ENCODE results near the gene ZNF648.

Gene ZNF648, protein sequence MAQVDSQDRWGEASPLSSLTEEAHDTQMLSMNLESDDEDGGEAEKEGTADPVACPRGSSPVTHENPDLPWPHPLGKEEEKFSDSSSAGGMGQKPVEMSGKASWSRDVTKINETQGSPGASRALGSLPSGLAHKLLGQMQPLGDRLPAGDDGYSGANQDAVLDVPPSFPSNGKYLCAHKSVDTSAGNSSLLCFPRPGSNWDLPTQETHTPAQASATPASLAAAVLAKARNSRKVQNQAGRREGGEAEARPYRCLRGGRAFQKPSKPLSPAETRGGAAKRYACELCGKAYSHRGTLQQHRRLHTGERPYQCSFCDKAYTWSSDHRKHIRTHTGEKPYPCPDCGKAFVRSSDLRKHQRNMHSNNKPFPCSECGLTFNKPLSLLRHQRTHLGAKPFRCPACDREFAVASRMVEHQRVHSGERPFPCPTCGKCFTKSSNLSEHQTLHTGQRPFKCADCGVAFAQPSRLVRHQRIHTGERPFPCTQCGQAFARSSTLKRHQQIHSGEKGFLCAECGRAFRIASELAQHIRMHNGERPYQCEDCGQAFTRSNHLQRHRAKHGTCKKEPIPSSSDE

DNA sequence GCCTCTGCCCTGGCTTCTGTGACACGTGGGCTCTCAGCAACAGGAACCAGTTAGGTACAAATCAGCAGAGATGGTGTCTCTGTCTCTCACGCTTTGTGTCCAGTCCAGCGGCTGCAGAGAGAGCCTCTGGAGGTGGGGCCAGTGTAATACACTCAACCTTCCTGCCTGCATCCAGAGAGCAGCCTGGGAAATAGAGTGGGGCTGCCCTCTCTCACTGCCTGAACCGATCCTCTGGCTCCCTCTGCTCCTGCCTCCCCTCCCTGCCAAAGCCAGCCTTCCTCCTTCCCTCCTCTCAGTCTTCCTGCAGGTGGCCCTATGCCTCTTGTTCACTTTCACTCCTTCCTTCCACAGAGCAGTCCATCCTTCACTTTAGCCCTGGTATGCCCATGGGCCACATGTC lies at the start of gene ZNF648:
Gene ZNF648 (minus strand): TSS at position 119 of the 400 bp plus-strand sequence. CDS start 3,702 bp downstream, outside the sequence.
- in situ Hi-C loops (cut with MboI; ENCODE audit: low sequenced_read_pairs): loop anchor here (25.0 kb wide), 1 partner anchor 574 kb away; the partner anchor contains the start of gene CACNA1E

DNA sequence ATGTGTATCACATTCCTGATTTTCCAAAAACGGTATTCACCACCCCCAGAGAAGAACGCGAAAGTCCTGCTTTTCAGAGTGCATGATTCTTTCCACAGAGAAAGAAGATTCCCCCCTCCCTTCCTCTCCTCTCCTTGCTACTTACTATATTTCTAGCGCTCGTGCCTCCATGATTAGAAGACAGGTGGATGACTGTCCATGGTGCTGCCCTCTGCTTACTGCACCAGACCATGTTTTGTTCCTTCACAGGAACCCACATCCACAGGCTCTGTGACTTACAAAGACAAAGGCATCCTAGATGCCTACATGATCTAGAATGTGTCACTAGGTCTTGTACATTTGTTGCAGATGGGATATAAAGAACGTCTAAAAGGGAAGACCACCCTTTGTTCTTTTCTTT lies 49.1 kb upstream of the ZNF648 start:
- in situ Hi-C loops (cut with MboI; ENCODE audit: low sequenced_read_pairs): no loop called here

DNA sequence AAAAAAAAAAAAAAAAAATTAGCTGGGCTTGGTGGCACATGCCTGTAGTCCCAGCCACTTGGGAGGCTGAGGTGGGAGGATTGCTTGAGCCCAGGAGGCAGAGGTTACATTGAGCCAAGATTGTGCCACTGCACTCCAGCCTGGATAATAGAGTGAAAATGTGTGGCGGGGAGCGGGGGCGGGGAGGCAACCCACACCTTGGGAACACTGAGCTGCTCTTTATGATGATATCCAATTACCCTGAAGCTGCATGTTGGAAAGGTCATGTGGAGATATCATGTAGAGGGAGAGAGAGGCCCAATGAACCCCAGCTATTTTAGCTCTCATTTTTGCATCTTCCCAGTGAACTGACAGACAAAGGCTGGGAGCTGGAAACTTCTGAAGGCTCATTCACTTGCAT lies 48.3 kb upstream of the ZNF648 start:
- in situ Hi-C loops (cut with MboI; ENCODE audit: low sequenced_read_pairs): no loop called here

GRCh38 chr1:182107209-182107608 lies 45.7 kb upstream of the ZNF648 start:
- in situ Hi-C loops (cut with MboI; ENCODE audit: low sequenced_read_pairs): no loop called here

DNA sequence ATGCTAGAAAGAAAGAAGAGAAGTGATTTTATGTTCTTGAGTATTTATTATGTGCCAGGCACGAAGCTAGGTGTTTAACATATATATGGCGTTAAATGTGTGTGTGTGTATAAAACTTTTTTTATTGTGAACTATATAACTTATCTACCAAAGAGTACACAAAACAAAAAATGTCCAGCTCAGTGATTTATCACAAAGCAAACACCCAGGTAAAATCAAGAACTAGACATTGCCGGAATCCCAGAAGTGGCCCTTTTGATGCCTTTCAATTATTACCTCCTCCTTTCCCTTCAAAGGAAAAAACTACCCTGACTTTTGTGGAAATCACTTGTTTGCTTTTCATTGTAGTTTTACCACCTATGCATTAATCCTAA lies 40.5 kb upstream of the ZNF648 start:
- in situ Hi-C loops (cut with MboI; ENCODE audit: low sequenced_read_pairs): no loop called here

- in situ Hi-C loops (cut with MboI; ENCODE audit: low sequenced_read_pairs): no loop called here
Observed at GRCh38 chr1:182101415-182102042, 40.0 kb upstream of the ZNF648 start.

- in situ Hi-C loops (cut with MboI; ENCODE audit: low sequenced_read_pairs): loop anchor here (10.0 kb wide), 1 partner anchor 296 kb away; the partner anchor contains the start of gene GLUL
Observed at GRCh38 chr1:182098301-182098700, 36.8 kb upstream of the ZNF648 start.

DNA sequence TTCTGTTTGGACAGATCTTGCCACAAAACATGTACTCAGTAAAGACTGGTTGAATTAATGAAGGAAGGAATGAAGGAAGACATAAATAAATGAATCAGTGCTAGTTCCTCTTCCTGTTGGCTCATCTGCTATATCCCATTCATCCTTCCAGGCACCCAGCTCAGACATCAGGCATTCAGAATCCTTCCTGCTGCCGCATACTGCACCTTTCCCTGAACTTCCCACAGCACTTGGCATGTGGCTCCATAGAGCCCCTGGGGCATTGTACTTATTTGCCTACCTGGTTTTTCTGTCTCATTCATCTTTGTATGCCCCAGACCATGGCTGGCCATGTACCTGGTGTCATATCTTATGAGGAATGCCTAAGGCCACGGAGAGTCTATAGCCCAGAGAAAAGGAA lies 34.4 kb upstream of the ZNF648 start:
- in situ Hi-C loops (cut with MboI; ENCODE audit: low sequenced_read_pairs): loop anchor here (10.0 kb wide), 1 partner anchor 299 kb away; the partner anchor contains the start of gene GLUL

DNA sequence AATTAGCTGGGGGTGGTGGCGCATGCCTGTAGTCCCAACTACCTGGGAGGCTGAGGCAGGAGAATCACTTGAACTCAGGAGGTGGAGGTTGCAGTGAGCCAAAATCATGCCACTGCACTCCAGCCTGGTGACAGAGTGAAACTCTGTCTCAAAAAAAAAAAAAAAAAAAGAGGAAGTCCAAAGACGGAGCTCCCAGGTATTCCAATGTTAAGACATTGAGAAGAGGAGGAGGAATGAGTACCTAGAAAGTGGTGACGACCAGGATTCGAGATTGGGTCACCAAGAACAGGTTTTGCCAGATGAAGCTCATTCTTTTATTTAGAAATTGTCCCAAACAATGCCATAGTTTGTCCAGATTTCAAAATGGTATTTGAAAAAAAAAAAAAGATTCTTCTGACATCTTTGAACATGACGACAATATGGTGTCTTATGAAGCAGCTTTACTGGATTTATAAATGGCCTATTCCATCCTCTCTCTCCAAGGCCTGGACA lies 33.0 kb upstream of the ZNF648 start:
- in situ Hi-C loops (cut with MboI; ENCODE audit: low sequenced_read_pairs): loop anchor here (10.0 kb wide), 1 partner anchor 300 kb away; the partner anchor contains the start of gene GLUL

DNA sequence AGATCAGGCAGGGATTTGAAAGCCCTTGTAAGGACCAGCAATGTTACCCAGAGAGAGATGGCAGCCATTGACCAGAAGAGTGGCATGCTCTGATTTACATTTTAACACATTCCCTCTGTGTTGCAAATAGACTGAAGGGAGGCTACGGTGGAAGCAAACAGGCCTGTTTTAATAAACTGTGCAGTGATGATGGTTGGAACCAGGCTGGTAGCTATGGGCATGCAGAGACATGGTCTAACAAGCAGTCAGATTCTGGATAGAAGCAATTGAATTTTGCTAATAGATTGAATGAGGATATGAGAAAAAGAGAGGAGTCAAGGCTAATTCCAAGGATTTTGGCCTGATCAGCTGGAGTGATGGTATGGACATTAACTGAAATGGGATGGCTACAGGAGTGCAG lies 32.3 kb upstream of the ZNF648 start:
- in situ Hi-C loops (cut with MboI; ENCODE audit: low sequenced_read_pairs): loop anchor here (10.0 kb wide), 1 partner anchor 301 kb away; the partner anchor contains the start of gene GLUL

DNA sequence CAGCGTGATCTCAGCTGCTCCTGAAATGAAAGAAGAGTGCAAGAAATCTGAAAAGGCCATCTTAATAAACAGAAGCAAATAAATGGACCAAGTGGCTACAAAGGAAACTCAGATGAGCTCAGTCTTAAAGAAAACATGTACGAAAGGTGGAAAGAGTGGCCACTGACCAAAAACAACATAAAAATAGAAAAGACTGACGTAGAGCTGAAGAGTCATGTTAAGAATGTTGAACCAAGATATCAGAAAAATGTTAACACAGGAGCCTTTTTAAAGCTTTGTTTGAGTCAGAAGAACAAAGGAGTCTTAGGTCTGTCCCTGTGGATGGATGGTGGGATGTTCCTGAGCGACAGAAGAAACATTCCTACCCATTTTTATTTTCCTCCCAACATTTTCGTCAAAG lies 30.8 kb upstream of the ZNF648 start:
- in situ Hi-C loops (cut with MboI; ENCODE audit: low sequenced_read_pairs): loop anchor here (10.0 kb wide), 1 partner anchor 302 kb away; the partner anchor contains the start of gene GLUL

GRCh38 chr1:182091083-182091482 lies 29.6 kb upstream of the ZNF648 start:
- in situ Hi-C loops (cut with MboI; ENCODE audit: low sequenced_read_pairs): loop anchor here (10.0 kb wide), 1 partner anchor 304 kb away; the partner anchor contains the start of gene GLUL

- in situ Hi-C loops (cut with MboI; ENCODE audit: low sequenced_read_pairs): loop anchor here (10.0 kb wide), 2 partner anchors 507 to 697 kb away; partner anchors contain the start of gene NPL
Observed at GRCh38 chr1:182087719-182088350, 26.3 kb upstream of the ZNF648 start.

DNA sequence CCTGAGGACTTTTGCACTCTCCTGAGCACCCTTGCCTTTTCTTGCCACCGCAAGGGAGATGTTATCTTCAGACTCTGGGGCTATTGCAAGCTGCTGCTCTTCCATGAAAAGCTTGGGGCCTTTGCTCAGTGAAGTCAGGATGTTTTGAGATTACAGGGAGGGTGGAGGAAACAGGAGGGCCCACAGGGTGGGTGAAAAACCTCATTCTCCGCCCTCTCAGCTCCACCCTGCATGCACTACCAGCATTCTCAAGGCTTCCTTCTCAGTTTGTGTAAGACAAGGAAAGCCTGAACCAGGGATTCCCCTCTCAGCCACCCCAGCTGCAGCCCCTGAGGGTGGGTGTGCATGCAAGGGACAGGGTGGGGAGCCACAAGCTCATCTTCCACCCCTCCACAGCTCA lies 25.8 kb upstream of the ZNF648 start:
- in situ Hi-C loops (cut with MboI; ENCODE audit: low sequenced_read_pairs): loop anchor here (10.0 kb wide), 2 partner anchors 507 to 697 kb away; partner anchors contain the start of gene NPL

- in situ Hi-C loops (cut with MboI; ENCODE audit: low sequenced_read_pairs): loop anchor here (10.0 kb wide), 2 partner anchors 508 to 698 kb away; partner anchors contain the start of gene NPL
Observed at GRCh38 chr1:182086620-182087019, 25.1 kb upstream of the ZNF648 start.

DNA sequence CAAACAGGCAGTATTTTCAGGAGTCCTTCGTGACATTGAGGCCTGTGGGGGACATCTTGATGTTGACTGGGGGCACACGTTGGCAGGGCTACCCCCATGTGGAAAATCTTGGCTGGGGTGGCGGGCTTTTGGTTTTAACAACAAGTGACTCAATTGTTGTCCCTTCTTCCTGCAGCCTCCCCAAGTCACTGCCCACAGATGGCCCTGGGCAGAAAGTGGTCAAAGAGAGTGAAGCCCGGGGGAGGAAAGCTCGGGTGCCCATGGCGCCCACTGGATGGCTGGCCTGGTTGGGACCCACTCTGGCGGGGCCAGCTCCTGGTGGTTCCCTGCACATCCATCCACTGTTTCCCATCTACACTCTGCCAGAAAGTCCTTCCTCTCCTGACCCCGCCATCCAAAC lies 24.6 kb upstream of the ZNF648 start:
- in situ Hi-C loops (cut with MboI; ENCODE audit: low sequenced_read_pairs): loop anchor here (10.0 kb wide), 2 partner anchors 509 to 699 kb away; partner anchors contain the start of gene NPL

DNA sequence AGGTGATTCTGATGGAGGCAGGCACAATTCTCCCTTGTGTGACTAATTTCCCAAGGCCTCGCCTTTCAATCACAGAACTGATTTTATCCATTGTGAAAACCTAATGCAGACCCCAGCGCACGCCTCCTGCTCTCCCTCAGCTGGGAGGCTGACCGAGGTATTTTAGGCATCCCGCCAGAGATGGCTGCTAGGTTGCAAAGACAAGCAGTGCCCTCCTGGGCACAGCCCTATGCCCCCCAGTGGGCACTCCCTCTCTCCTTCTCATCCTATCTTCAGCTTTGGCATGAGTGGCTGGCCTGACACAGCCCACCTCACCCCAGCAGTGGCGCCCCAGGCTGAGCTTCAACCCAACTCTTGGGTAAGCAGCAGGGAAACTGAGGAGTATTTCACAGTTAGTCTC lies 24.2 kb upstream of the ZNF648 start:
- in situ Hi-C loops (cut with MboI; ENCODE audit: low sequenced_read_pairs): loop anchor here (10.0 kb wide), 2 partner anchors 509 to 699 kb away; partner anchors contain the start of gene NPL

DNA sequence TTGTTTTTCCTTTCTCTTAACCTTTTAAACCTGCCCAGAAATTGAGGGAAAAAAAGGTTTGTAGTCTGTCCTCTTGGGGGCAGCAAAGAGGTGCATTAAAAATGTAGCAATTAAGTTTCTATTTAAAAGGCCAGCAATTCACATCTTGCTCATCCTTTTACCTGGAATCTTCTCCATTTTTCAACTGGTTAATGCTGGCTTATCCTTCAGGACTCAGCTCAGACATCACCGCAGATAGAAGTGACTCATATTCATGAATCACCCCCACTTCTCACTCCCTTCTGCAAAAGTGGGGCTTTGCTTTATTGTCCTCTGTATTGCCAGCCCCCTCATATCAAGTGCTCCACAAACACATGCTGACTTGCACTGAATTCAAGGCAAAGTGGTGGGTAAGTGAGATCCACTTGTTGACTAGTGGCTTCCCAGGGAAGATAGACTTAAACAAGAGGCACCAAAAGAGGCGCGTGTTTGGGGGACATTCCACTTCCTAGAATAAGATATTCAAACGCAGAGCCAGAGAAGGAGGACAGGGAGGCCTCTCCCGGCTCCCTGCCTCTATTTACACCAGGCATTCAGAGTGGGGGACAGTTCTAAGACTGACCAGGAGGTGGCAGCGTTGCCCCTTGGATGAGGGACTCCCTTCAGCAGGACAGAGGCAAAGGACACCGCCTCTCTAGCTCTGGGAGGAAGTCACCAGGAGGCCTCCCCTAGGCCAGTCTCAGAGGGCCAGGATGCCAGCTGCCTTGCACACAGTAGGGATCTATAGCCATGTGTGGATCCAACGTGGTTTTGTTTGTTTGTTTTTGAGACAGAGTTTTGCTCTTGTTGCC lies 23.2 kb upstream of the ZNF648 start:
- in situ Hi-C loops (cut with MboI; ENCODE audit: low sequenced_read_pairs): loop anchor here (10.0 kb wide), 2 partner anchors 510 to 700 kb away; partner anchors contain the start of gene NPL

DNA sequence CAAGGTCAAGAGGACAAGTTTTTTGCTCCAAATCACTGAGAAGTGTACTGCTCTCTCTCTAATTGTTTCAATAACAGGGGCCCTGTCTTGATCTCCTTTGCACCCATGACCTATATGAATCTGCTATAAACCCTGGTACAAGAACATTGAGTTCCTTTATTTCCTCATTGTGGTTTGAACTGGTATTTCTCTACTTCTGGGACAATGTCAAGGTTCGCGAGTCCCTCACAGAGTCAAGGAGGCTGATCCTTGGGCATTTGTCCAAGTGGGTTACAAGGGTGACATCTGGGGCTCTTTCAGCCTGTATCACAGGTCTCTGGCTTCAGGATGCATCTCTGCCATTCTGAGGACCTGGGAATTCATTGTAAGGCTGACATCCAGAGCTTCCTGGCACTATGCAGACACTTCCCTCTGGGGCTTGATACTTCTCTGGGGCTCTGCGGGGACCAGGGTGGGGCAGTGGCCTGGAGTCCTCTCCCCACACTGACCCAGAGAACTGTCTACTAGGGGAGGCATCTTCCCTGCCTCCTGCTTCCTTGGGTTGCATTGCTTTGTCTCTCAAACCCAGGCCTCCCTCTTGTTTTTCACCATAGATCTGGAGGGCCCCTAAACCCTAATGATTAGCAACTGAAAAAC lies 22.5 kb upstream of the ZNF648 start:
- in situ Hi-C loops (cut with MboI; ENCODE audit: low sequenced_read_pairs): loop anchor here (10.0 kb wide), 2 partner anchors 511 to 701 kb away; partner anchors contain the start of gene NPL
